ENCODE data around the gene PGP. TPM values are rescaled to one million over a fixed set of nuclear protein-coding genes. Genes with fewer than 3 reads are reported as not detected.

PGP gene
- total and polyA plus RNA-seq, 2 of the 4 experiments (the other 2 are of a cell fraction) = 4.1 to 9.4 TPM

DNA sequence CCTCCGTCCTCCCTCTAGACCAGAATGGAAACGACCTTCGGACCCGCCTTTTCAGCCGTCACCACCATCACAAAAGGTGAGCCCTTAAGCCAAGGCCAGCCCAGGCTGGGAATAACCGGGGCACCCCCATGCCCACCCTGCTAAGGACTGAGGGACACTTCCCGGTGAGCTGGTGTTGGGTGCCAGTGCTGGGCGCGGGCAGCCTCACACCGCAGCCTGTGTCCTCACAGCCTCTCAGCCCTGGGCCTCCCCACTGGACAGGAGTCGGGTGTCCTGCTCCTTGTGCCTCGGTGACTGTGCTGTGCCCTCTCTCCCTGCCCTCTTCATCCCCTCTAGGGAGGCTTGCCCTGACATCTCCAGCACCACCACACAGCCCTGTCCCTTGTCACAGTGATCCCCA lies 48.8 kb downstream of the PGP start:
- H3K18ac ChIP-seq (ENCODE audit: low read depth, low read length) = no peak overlapping the region

More for the DNA sequence above, 48.8 kb downstream of the PGP start:
- 0 out of 2 replicates have a peak, but pooled peaks cover 2% of the 10 kb centered on the region for H3K9me1 ChIP-seq (ENCODE audit: insufficient read depth, low read length)
- no peak overlapping the region for H3K4me3 ChIP-seq (ENCODE audit: insufficient read depth, low read depth, low read length)
- H3K14ac ChIP-seq (replicated peaks; ENCODE audit: low read depth, low read length) = no peak overlapping the region
- peaks cover 52% of the 10 kb centered on the region for H4K20me1 ChIP-seq (ENCODE audit: insufficient read depth, low read length)
- H3K4ac ChIP-seq (ENCODE audit: low read depth, low read length) = no peak overlapping the region
- H4K91ac ChIP-seq (ENCODE audit: insufficient read depth, low read depth, low read length) = no peak overlapping the region
- WGBS, 2 experiments (ENCODE audit: extremely low coverage in 2 of 2, insufficient read length in 1 of 2) = 100% methylated on average over 1 of the region's 12 CpGs; no CpG with 5 or more reads in 1 of the 2 experiments
- no peak for DNase-seq
- ATAC-seq (ENCODE audit: low read depth) = no peak
- H2BK5ac ChIP-seq (ENCODE audit: low read depth, low read length, poor library complexity, severe bottlenecking) = no peak overlapping the region
- H3K36me3 ChIP-seq (ENCODE audit: control insufficient read depth, insufficient read depth, low read length) = peaks cover 39% of the 10 kb centered on the region
- no peak overlapping the region for H3K9ac ChIP-seq (ENCODE audit: low read depth, low read length)
- BruUV-seq (replicated peaks) = no TSS peak
- peaks cover 0 to 37% of the 10 kb centered on the region in 2 experiments for H3K79me1 ChIP-seq (ENCODE audit: low read depth in 1 of 2, low read length in 2 of 2)
- H2AK9ac ChIP-seq (replicated peaks; ENCODE audit: low read depth, low read length, poor library complexity) = peak overlapping the region; percentile 42
- no peak overlapping the region for H4K5ac ChIP-seq (ENCODE audit: low read depth, low read length)
- in situ Hi-C loops (cut with MboI; ENCODE audit: low sequenced_read_pairs) (no loop called here), dilution Hi-C loops (cut with HindIII; ENCODE audit: low sequenced_read_pairs, unreplicated experiment) (no loop called here), intact Hi-C loops (cut with micrococcal nuclease) (no loop called here)
- no peak overlapping the region for H4K8ac ChIP-seq (ENCODE audit: low read depth in 2 of 2, low read length in 2 of 2)
- H3K9me3 ChIP-seq (ENCODE audit: control insufficient read depth, insufficient read depth, low read length) = no peaks in the 10 kb centered on the region
- H3K4me2 ChIP-seq (ENCODE audit: low read depth, low read length) = no peak overlapping the region
- no peak for TF ChIP-seq MXI1 (IDR thresholded peaks at IDR 0.05; ENCODE audit: borderline replicate concordance, low read depth, low read length)
- TF ChIP-seq, protein P1, sequence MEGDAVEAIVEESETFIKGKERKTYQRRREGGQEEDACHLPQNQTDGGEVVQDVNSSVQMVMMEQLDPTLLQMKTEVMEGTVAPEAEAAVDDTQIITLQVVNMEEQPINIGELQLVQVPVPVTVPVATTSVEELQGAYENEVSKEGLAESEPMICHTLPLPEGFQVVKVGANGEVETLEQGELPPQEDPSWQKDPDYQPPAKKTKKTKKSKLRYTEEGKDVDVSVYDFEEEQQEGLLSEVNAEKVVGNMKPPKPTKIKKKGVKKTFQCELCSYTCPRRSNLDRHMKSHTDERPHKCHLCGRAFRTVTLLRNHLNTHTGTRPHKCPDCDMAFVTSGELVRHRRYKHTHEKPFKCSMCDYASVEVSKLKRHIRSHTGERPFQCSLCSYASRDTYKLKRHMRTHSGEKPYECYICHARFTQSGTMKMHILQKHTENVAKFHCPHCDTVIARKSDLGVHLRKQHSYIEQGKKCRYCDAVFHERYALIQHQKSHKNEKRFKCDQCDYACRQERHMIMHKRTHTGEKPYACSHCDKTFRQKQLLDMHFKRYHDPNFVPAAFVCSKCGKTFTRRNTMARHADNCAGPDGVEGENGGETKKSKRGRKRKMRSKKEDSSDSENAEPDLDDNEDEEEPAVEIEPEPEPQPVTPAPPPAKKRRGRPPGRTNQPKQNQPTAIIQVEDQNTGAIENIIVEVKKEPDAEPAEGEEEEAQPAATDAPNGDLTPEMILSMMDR (conservative IDR thresholded peaks at IDR 0.05; ENCODE audit: low read depth, low read length) = no peak
- no peak for TF ChIP-seq POLR2A (IDR thresholded peaks at IDR 0.05; ENCODE audit: low read depth, low read length)
- no peak for TF ChIP-seq FOS (IDR thresholded peaks at IDR 0.05; ENCODE audit: low read depth, low read length)
- TF ChIP-seq RFX5 (IDR thresholded peaks at IDR 0.05; ENCODE audit: low read depth, low read length) = no peak
- no peak for TF ChIP-seq CHD1 (IDR thresholded peaks at IDR 0.05; ENCODE audit: low read depth, low read length)
- TF ChIP-seq RAD21 (IDR thresholded peaks at IDR 0.05; ENCODE audit: low read length) = no peak
- TF ChIP-seq BHLHE40 (IDR thresholded peaks at IDR 0.05; ENCODE audit: low read depth, low read length) = no peak
- TF ChIP-seq CEBPB (IDR thresholded peaks at IDR 0.05; ENCODE audit: low read depth, low read length) = no peak
- no peak for TF ChIP-seq RCOR1 (IDR thresholded peaks at IDR 0.05; ENCODE audit: insufficient replicate concordance, low read length)
- H2AFZ ChIP-seq (replicated peaks; ENCODE audit: low read length, poor library complexity) = no peak overlapping the region
- no peak overlapping the region for H2BK120ac ChIP-seq (ENCODE audit: low read depth, low read length)
- ChIA-PET POLR2A (ENCODE audit: unreplicated experiment) (no interaction called here), CTCF (no interaction called here)
- H3K4me1 ChIP-seq (ENCODE audit: control insufficient read depth, insufficient read depth, low read length) = peaks cover 5% of the 10 kb centered on the region; the same call in 1 of the 2 replicates
- H2BK20ac ChIP-seq (ENCODE audit: low read depth, low read length) = no peak overlapping the region
- no peak overlapping the region for H3K56ac ChIP-seq (ENCODE audit: extremely low read depth, insufficient read depth, low read length)
- H3K23ac ChIP-seq (ENCODE audit: low read depth, low read length) = no peak overlapping the region
- H3K27ac ChIP-seq (ENCODE audit: insufficient read depth, low read length) = no peak overlapping the region
- H2BK15ac ChIP-seq (ENCODE audit: low read depth, low read length) = no peak overlapping the region
- no peaks in the 10 kb centered on the region for H3K27me3 ChIP-seq (ENCODE audit: control insufficient read depth, insufficient read depth, low read length)
- no peak overlapping the region for H2AK5ac ChIP-seq (ENCODE audit: low read depth, low read length)
